Duodenal mucosa (tissue), 2 donors: ENCODE data around the gene FAM219B.
"Not testable (repeated sequence)": the region's sequence is repeated elsewhere in the genome, so short reads cannot be mapped to it uniquely, and the experiment has no call there.

ENCODE experiments used
- H3K27ac ChIP-seq: one replicate; pipeline ENCODE4 v1.7.0; 2013; ENCODE audit warnings: low read depth, low read length
- H3K27me3 ChIP-seq, 2 donors: one replicate each; pipeline ENCODE4 v1.7.0; 2013; ENCODE audit warnings: low read length in 2 of 2, control low read depth in 1 of 2; ENCODE audit not compliant: insufficient read depth in 2 of 2, control insufficient read depth in 1 of 2
- H3K36me3 ChIP-seq, 2 donors: one replicate each; pipeline ENCODE4 v1.7.0; 2013; ENCODE audit warnings: low read length in 2 of 2, control low read depth in 1 of 2; ENCODE audit not compliant: insufficient read depth in 2 of 2, control insufficient read depth in 1 of 2
- H3K4me1 ChIP-seq, 2 donors: one replicate each; pipeline ENCODE4 v1.7.0; 2013; ENCODE audit warnings: low read length in 2 of 2, control low read depth in 1 of 2; ENCODE audit not compliant: insufficient read depth in 2 of 2, control insufficient read depth in 1 of 2
- H3K4me3 ChIP-seq, 2 donors: one replicate each; pipeline ENCODE4 v1.7.0; 2013; ENCODE audit warnings: low read length in 2 of 2, low read depth in 1 of 2
- H3K9ac ChIP-seq, 2 donors: one replicate each; pipeline ENCODE4 v1.7.0; 2013; ENCODE audit warnings: low read length in 2 of 2, low read depth in 1 of 2
- H3K9me3 ChIP-seq, 2 donors: one replicate each; pipeline ENCODE4 v1.7.0; 2013; ENCODE audit warnings: low read length in 2 of 2, control low read depth in 1 of 2; ENCODE audit not compliant: control insufficient read depth in 1 of 2

Gene FAM219B

DNA sequence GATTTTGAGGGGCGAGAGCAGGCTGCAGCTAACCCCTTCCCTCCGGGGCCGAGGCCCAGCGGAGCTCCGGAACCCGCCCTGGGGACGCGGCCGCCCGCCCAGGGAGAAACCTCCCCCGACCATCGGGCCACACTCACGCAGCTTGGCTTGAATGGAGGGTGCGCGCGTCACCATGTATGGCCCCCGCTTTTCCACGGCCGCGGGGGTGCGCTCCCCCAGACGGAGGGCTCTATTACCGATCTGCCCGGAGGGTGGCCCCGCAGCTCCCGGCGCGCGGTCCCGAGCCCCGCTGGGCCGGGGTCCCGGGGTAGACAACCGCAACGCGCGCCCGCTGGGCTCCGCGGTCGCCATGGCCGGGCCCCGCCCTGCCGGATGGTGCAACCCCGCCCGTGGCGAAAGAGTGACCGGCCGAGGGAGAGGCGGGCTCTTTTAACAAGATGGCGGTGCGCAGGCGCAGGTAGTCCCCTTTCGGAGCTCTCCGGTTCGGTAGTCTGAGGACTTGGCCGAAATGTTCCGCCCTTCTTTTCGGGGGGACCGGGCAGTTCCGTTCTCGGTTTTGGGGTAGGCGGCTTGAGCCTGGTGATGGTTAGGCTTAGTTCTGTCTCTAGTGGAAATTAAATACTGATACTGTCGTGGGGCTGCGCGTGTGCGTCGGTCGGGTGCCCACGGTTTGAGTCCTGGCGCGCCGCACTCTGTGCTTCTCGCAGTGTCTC lies at the start of gene FAM219B:
FAM219B (minus strand) TSS at position 402 of the 713 bp plus-strand sequence; CDS start at position 351, 51 bp downstream.
- peak within 1 kb of the TSS; percentile 74 for H3K27ac ChIP-seq
- H3K27me3 ChIP-seq, result no peaks in the 10 kb centered on the region
- H3K9me3 ChIP-seq, result no peaks in the 10 kb centered on the region
- H3K36me3 ChIP-seq, result peaks cover 20 to 35% of the 10 kb centered on the region in 2 donors
- peak within 1 kb of the TSS; percentile 72 to 78 for H3K4me3 ChIP-seq
- peak within 1 kb of the TSS; percentile 81 to 83 for H3K9ac ChIP-seq
- peaks cover 19 to 22% of the 10 kb centered on the region in 2 donors for H3K4me1 ChIP-seq

GRCh38 chr15:74955796-74956647 lies 49.4 kb upstream of the FAM219B start:
- Histone ChIP-seq H3K9me3 (no peaks in the 10 kb centered on the region), H3K27ac (peak overlapping the region; percentile 56), H3K36me3 (no peaks in the 10 kb centered on the region), H3K9ac (peak overlapping the region; percentile 2 to 44), H3K4me1 (peaks cover 40 to 43% of the 10 kb centered on the region in 2 donors), H3K4me3 (peak overlapping the region; percentile 75 to 76), H3K27me3 (peaks cover 6 to 8% of the 10 kb centered on the region in 2 donors)

- Histone ChIP-seq H3K9me3 (no peaks in the 10 kb centered on the region), H3K36me3 (no peaks in the 10 kb centered on the region), H3K27ac (no peak overlapping the region), H3K4me3 (peak overlapping the region; percentile 75 to 76), H3K9ac (peak overlapping the region; percentile 2 to 44), H3K4me1 (peaks cover 36 to 43% of the 10 kb centered on the region in 2 donors), H3K27me3 (peaks cover 6 to 8% of the 10 kb centered on the region in 2 donors)
These were observed 48.4 kb upstream of the FAM219B start for GRCh38 chr15:74955017-74955416.

- Histone ChIP-seq H3K36me3 (no peaks in the 10 kb centered on the region), H3K9ac (peak overlapping the region in 1 of 2 donors; percentile 44), H3K9me3 (no peaks in the 10 kb centered on the region), H3K27ac (no peak overlapping the region), H3K27me3 (peaks cover 6 to 8% of the 10 kb centered on the region in 2 donors), H3K4me1 (peaks cover 35 to 43% of the 10 kb centered on the region in 2 donors), H3K4me3 (peak overlapping the region; percentile 75 to 76)
These were observed 47.9 kb upstream of the FAM219B start for GRCh38 chr15:74954515-74954914.

GRCh38 chr15:74951006-74951405 lies 44.4 kb upstream of the FAM219B start:
- Histone ChIP-seq H3K36me3 (no peaks in the 10 kb centered on the region), H3K4me3 (no peak overlapping the region), H3K27ac (no peak overlapping the region), H3K9ac (no peak overlapping the region), H3K4me1 (peaks cover 20 to 22% of the 10 kb centered on the region in 2 donors), H3K9me3 (no peaks in the 10 kb centered on the region), H3K27me3 (no peaks in the 10 kb centered on the region)

GRCh38 chr15:74950078-74950908 lies 43.6 kb upstream of the FAM219B start:
- H3K9me3 ChIP-seq, result no peaks in the 10 kb centered on the region
- no peaks in the 10 kb centered on the region for H3K27me3 ChIP-seq
- no peak overlapping the region for H3K27ac ChIP-seq
- H3K36me3 ChIP-seq, result no peaks in the 10 kb centered on the region
- H3K9ac ChIP-seq, result no peak overlapping the region
- no peak overlapping the region for H3K4me3 ChIP-seq
- peaks cover 13 to 15% of the 10 kb centered on the region in 2 donors for H3K4me1 ChIP-seq

DNA sequence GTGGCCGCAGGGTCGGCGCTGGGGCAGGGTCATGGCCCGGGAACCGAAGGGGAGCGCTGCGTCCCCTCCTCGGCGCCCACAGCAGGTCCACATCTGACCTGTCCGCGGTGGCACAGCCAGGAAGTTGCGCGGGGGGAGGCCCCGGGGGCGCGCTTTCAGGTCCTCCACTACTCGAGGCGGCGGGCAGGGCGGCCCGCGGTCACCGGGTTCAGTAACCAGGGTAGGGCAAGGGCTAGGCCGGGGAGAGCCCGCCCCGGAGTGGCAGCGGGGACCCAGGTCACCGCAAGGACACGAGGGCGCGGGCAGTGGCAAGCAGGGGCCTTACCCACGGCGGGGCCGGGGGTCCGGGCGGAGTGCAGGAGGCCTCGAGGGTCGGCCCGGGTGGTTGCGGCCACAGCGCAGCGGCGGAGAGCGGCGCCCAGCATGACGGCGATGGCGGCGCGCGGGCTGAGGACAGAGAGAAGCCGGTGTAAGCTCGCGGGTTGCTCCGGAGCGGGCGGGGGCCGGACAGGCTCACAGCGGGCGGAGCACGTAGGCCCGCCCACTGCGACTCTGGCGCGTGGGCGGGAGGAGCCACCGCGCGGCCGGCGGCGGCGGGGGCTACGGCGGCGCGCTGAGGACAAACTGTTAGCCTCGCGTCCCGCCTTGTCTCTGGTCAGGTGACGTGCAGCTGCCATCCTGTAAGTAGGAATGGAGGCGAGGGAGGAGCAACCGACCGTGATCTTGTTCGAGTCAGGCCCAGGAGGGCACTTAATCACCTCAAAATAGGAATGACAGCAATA lies 31.1 kb upstream of the FAM219B start, which contains the start of gene COX5A:
COX5A (minus strand) TSS at position 484 of the 782 bp plus-strand sequence; CDS start at position 425, 59 bp downstream.
- Histone ChIP-seq H3K27ac (peak within 1 kb of the TSS; percentile 99), H3K4me3 (peak within 1 kb of the TSS; percentile 82 to 89), H3K27me3 (no peaks in the 10 kb centered on the region), H3K9ac (peak within 1 kb of the TSS; percentile 79 to 85), H3K4me1 (peaks cover 13 to 30% of the 10 kb centered on the region in 2 donors), H3K9me3 (no peaks in the 10 kb centered on the region), H3K36me3 (no peaks in the 10 kb centered on the region)

- H3K4me1 ChIP-seq, result peaks cover 13 to 33% of the 10 kb centered on the region in 2 donors
- H3K36me3 ChIP-seq, result no peaks in the 10 kb centered on the region
- peak overlapping the region; percentile 79 to 85 for H3K9ac ChIP-seq
- peak overlapping the region; percentile 82 to 89 for H3K4me3 ChIP-seq
- peak overlapping the region; percentile 99 for H3K27ac ChIP-seq
- H3K27me3 ChIP-seq, result no peaks in the 10 kb centered on the region
- H3K9me3 ChIP-seq, result no peaks in the 10 kb centered on the region
These were observed 30.6 kb upstream of the FAM219B start for GRCh38 chr15:74937272-74937589.

DNA sequence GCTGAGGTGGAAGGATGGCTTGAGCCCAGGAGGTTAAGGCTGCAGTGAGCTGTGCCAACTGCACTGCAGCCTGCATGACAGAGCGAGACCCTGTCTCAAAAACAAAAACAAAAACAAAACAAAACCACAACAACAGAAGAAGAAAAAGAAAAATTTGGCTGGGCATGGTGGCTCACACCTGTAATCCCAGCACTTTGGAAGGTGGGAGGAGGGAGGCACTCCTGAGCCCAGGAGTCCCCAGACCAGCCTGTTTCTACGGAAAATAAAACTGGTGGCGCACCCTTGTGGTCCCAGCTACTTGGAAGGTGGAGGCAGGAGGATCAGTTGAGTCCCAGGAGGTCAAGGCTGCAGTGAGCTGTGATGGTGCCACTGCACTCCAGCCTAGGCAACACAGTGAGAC lies 28.5 kb upstream of the FAM219B start:
- H3K4me3 ChIP-seq, H3K27me3 ChIP-seq, H3K9ac ChIP-seq, H3K27ac ChIP-seq, H3K9me3 ChIP-seq, H3K36me3 ChIP-seq: not testable (repeated sequence)
- H3K4me1 ChIP-seq, result peaks cover 13 to 38% of the 10 kb centered on the region in 2 donors
